Measurements from ENCODE around the gene DNAJC9.

Gene DNAJC9

GRCh38 chr10:73205890-73206289 is 41.2 kb downstream of the DNAJC9 start:
- H3K4me3 ChIP-seq (ENCODE audit: control insufficient read depth, low read depth, low read length), result no peak overlapping the region
- TF ChIP-seq, protein P1, sequence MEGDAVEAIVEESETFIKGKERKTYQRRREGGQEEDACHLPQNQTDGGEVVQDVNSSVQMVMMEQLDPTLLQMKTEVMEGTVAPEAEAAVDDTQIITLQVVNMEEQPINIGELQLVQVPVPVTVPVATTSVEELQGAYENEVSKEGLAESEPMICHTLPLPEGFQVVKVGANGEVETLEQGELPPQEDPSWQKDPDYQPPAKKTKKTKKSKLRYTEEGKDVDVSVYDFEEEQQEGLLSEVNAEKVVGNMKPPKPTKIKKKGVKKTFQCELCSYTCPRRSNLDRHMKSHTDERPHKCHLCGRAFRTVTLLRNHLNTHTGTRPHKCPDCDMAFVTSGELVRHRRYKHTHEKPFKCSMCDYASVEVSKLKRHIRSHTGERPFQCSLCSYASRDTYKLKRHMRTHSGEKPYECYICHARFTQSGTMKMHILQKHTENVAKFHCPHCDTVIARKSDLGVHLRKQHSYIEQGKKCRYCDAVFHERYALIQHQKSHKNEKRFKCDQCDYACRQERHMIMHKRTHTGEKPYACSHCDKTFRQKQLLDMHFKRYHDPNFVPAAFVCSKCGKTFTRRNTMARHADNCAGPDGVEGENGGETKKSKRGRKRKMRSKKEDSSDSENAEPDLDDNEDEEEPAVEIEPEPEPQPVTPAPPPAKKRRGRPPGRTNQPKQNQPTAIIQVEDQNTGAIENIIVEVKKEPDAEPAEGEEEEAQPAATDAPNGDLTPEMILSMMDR (conservative IDR thresholded peaks at IDR 0.05; ENCODE audit: control insufficient read depth, insufficient read depth, low read depth, low read length), result no peak

GRCh38 chr10:73205081-73205480 is 42.0 kb downstream of the DNAJC9 start:
- peak; percentile 10 for DNase-seq (ENCODE audit: low read depth)
- TF ChIP-seq, protein P1 (conservative IDR thresholded peaks at IDR 0.05; ENCODE audit: control insufficient read depth, insufficient read depth, low read depth, low read length), result no peak
- no peak overlapping the region for H3K4me3 ChIP-seq (ENCODE audit: control insufficient read depth, low read depth, low read length)

More at GRCh38 chr10:73205890-73206289, 41.2 kb downstream of the DNAJC9 start:
- DNase-seq (ENCODE audit: low read depth), result no peak
